Keratinocyte (primary cell): ENCODE data around the gene STARD10.

ENCODE experiments used
- EZH2 ChIP-seq: IDR thresholded peaks from one replicate; pipeline ENCODE4 v1.6.1; 2012; ENCODE audit warnings: inconsistent platforms, mild to moderate bottlenecking, low read length, moderate library complexity
- TF ChIP-seq, protein P1 (sequence below), 3 experiments: IDR thresholded peaks in 1 of 3; conservative IDR thresholded peaks in 1 of 3; optimal IDR thresholded peaks in 1 of 3; 2 replicates in 2 of 3; 3 replicates in 1 of 3; pipeline versions ENCODE3 to v1.5.1; 2011; ENCODE audit warnings: low read length in 3 of 3, mild to moderate bottlenecking in 3 of 3, moderate library complexity in 2 of 3, control low read depth in 1 of 3, inconsistent platforms in 1 of 3; ENCODE audit not compliant: insufficient read depth in 2 of 3; ENCODE audit errors: extremely low read depth in 1 of 3

DNA sequence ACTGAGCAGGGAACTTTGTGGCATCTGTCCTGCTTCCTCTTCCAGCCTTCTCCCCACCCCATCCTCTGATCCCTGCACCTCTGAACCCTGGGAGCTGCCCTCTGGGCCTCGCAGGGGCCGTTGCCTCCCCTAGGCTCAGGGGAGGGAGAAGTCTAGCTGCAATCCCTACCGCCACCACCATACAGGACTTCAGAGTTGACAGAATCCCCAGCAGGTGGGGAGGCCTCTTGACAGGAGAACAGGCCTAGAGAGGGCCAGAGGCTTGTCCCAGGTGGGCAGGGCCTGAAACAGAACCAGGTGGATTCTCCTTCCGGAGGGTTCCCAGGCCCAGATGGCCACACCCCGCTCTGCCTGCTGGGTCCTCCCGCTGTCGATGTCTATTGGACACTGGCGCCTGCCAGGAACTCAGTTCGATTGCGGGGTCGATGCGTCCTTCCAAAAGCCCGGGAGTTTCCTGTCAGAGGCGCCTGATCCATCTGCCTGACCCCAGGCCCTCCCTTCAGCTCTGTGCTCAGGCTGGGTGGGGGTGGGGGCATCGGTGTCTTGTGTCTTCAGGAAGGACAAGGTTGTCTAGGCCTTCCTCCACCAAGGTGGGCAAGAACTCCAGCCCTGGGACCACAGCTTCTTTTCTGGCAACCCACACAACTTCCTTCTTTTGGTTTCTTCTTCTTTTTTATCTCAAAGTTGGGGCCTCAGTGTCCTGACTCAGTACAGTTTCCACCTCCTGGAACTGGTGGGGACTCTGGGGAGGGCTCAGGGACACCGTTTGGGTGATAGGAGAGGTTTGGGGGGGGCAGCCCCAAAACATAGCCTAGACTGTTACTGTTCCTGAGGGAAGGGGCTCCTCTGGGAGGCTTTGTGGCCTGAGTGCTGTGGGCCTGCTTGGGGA is 6.4 kb downstream of the STARD10 start:
- TF ChIP-seq, protein P1, sequence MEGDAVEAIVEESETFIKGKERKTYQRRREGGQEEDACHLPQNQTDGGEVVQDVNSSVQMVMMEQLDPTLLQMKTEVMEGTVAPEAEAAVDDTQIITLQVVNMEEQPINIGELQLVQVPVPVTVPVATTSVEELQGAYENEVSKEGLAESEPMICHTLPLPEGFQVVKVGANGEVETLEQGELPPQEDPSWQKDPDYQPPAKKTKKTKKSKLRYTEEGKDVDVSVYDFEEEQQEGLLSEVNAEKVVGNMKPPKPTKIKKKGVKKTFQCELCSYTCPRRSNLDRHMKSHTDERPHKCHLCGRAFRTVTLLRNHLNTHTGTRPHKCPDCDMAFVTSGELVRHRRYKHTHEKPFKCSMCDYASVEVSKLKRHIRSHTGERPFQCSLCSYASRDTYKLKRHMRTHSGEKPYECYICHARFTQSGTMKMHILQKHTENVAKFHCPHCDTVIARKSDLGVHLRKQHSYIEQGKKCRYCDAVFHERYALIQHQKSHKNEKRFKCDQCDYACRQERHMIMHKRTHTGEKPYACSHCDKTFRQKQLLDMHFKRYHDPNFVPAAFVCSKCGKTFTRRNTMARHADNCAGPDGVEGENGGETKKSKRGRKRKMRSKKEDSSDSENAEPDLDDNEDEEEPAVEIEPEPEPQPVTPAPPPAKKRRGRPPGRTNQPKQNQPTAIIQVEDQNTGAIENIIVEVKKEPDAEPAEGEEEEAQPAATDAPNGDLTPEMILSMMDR (optimal IDR thresholded peaks at IDR 0.05 in 1 of 3, IDR thresholded peaks at IDR 0.05 in 1 of 3, conservative IDR thresholded peaks at IDR 0.05 in 1 of 3; ENCODE audit: extremely low read depth in 1 of 3, insufficient read depth in 2 of 3, low read length in 3 of 3): no peak
- no peak for TF ChIP-seq EZH2
